ENCODE measurements around the gene ACSL3.

DNA sequence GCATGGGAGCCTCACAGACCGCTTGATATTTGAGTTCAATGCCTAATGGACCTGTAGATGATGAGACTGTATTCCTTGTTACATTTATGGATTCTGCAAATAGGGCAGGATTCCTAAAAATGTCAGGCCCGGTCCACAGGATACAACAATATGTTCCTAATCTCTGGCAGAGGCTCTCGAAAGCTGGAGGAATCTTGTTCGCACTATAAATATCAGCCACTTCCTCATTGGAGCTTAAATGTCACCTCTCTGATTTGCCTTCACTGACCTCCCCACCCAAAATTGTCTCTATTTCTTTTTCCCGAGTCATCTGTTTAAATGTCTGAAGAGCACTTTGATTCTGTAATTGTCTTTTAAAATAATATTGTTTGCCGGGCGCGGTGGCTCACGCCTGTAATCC, 12.0 kb upstream of the ACSL3 start:
- no peak for TF ChIP-seq EZH2phosphoT487 (IDR thresholded peaks at IDR 0.05; ENCODE audit: borderline replicate concordance, low read length)
- TF ChIP-seq, protein P1, sequence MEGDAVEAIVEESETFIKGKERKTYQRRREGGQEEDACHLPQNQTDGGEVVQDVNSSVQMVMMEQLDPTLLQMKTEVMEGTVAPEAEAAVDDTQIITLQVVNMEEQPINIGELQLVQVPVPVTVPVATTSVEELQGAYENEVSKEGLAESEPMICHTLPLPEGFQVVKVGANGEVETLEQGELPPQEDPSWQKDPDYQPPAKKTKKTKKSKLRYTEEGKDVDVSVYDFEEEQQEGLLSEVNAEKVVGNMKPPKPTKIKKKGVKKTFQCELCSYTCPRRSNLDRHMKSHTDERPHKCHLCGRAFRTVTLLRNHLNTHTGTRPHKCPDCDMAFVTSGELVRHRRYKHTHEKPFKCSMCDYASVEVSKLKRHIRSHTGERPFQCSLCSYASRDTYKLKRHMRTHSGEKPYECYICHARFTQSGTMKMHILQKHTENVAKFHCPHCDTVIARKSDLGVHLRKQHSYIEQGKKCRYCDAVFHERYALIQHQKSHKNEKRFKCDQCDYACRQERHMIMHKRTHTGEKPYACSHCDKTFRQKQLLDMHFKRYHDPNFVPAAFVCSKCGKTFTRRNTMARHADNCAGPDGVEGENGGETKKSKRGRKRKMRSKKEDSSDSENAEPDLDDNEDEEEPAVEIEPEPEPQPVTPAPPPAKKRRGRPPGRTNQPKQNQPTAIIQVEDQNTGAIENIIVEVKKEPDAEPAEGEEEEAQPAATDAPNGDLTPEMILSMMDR (conservative IDR thresholded peaks at IDR 0.05; ENCODE audit: low read depth, low read length) = no peak
